Fibroblast of lung (primary cell): ENCODE data around the gene CFD. TPM values are rescaled to one million over a fixed set of nuclear protein-coding genes. Genes with fewer than 3 reads are reported as not detected.

Experiments
- DNase-seq, 2 donors: peaks; one replicate each; pipeline versions ENCODE4 v3.0.0 to v3.0.0-alpha.2; 2010; ENCODE audit warnings: low read depth in 2 of 2
- H2AFZ ChIP-seq: 2 replicates; pipeline ENCODE4 v1.5.1; 2012; ENCODE audit warnings: low read length, control low read depth, inconsistent platforms
- H3K27ac ChIP-seq: 2 replicates; pipeline ENCODE4 v1.5.1; 2011; ENCODE audit warnings: low read length, control low read depth; ENCODE audit not compliant: insufficient read depth
- H3K27me3 ChIP-seq: 2 replicates; pipeline ENCODE4 v1.5.1; 2011; ENCODE audit warnings: mild to moderate bottlenecking, low read length; ENCODE audit not compliant: control insufficient read depth, insufficient read depth
- H3K36me3 ChIP-seq: 2 replicates; pipeline ENCODE4 v1.5.1; 2011; ENCODE audit warnings: low read length; ENCODE audit not compliant: control insufficient read depth, insufficient read depth
- H3K4me1 ChIP-seq: 2 replicates; pipeline ENCODE4 v1.5.1; 2011; ENCODE audit warnings: low read length; ENCODE audit not compliant: control insufficient read depth, insufficient read depth; ENCODE audit errors: extremely low read depth
- H3K4me2 ChIP-seq: 2 replicates; pipeline ENCODE4 v1.5.1; 2011; ENCODE audit warnings: low read length, control low read depth; ENCODE audit not compliant: insufficient read depth; ENCODE audit errors: extremely low read depth
- H3K4me3 ChIP-seq, 4 experiments: fragments of 200-600 bp in 1 of 4; sonication (generic) in 1 of 4; replicated peaks in 1 of 4; 2 replicates each; pipeline ENCODE4 v1.5.1; 2011 to 2016; ENCODE audit warnings: low read length in 4 of 4, low read depth in 3 of 4, mild to moderate bottlenecking in 3 of 4, control low read depth in 2 of 4, inconsistent platforms in 1 of 4, mixed read lengths in 1 of 4; ENCODE audit not compliant: insufficient read depth in 1 of 4; ENCODE audit errors: control extremely low read depth in 1 of 4
- H3K79me2 ChIP-seq: 2 replicates; pipeline ENCODE4 v1.5.1; 2012; ENCODE audit warnings: mild to moderate bottlenecking, low read length, inconsistent platforms; ENCODE audit not compliant: control insufficient read depth, insufficient read depth
- H3K9ac ChIP-seq: 2 replicates; pipeline ENCODE4 v1.5.1; 2011; ENCODE audit warnings: mild to moderate bottlenecking, low read length, control low read depth; ENCODE audit not compliant: insufficient read depth
- H3K9me3 ChIP-seq: 2 replicates; pipeline ENCODE4 v1.5.1; 2012; ENCODE audit warnings: low read depth, low read length; ENCODE audit not compliant: control insufficient read depth, insufficient read depth
- H4K20me1 ChIP-seq: 2 replicates; pipeline ENCODE4 v1.5.1; 2011; ENCODE audit warnings: low read length; ENCODE audit not compliant: control insufficient read depth, insufficient read depth; ENCODE audit errors: extremely low read depth
- EZH2 ChIP-seq: IDR thresholded peaks from 2 replicates; pipeline ENCODE4 v1.5.1; 2012; ENCODE audit warnings: low read length, control low read depth, mild to moderate bottlenecking; ENCODE audit errors: missing control alignments
- polyA plus RNA-seq, 2 donors: library from polyadenylated mRNA; depleted of rRNA in 1 of 2; stranded (reverse) in 1 of 2; unstranded in 1 of 2; fragments of >200 nt; gene quantifications; 2 replicates each; pipeline ENCODE4 v1.2.1, GENCODE V29; 2011 to 2012; ENCODE audit warnings: missing spikeins in 1 of 2
- total RNA-seq: library from RNA; depleted of rRNA; stranded (reverse); fragments of >200 nt; gene quantifications from 2 replicates; pipeline ENCODE4 v1.2.1, GENCODE V29; 2014
- TF ChIP-seq, protein P1 (sequence below), 2 donors: IDR thresholded peaks in 1 of 2; conservative IDR thresholded peaks in 1 of 2; 1 replicate in 1 of 2; 2 replicates in 1 of 2; pipeline ENCODE4 v1.5.1; 2011 to 2012; ENCODE audit warnings: low read length in 2 of 2, control low read depth in 1 of 2, inconsistent platforms in 1 of 2, low read depth in 1 of 2, mild to moderate bottlenecking in 1 of 2

The CFD gene
- total and polyA plus RNA-seq, 2 donors (not counting 1 experiment from before 2014, with no cell fraction given): 1.00 to 18.8 TPM

DNA sequence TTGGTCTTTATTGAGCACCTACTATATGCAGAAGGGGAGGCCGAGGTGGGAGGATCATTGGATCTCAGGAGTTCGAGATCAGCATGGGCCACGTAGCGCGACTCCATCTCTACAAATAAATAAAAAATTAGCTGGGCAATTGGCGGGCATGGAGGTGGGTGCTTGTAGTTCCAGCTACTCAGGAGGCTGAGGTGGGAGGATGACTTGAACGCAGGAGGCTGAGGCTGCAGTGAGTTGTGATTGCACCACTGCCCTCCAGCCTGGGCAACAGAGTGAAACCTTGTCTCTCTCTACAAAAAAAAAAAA is 3.8 kb downstream of the CFD start:
- DNase-seq: no peak
- Histone ChIP-seq H3K79me2 (no peaks in the 10 kb centered on the region), H3K27me3 (no peaks in the 10 kb centered on the region), H3K4me3 (no peak overlapping the region), H3K36me3 (peaks cover 2% of the 10 kb centered on the region), H3K9me3 (no peaks in the 10 kb centered on the region), H3K4me2 (no peak overlapping the region), H3K9ac (no peak overlapping the region), H2AFZ (no peak overlapping the region), H4K20me1 (no peaks in the 10 kb centered on the region), H3K4me1 (no peaks in the 10 kb centered on the region), H3K27ac (no peak overlapping the region)
- TF ChIP-seq EZH2: no peak
- TF ChIP-seq, protein P1, sequence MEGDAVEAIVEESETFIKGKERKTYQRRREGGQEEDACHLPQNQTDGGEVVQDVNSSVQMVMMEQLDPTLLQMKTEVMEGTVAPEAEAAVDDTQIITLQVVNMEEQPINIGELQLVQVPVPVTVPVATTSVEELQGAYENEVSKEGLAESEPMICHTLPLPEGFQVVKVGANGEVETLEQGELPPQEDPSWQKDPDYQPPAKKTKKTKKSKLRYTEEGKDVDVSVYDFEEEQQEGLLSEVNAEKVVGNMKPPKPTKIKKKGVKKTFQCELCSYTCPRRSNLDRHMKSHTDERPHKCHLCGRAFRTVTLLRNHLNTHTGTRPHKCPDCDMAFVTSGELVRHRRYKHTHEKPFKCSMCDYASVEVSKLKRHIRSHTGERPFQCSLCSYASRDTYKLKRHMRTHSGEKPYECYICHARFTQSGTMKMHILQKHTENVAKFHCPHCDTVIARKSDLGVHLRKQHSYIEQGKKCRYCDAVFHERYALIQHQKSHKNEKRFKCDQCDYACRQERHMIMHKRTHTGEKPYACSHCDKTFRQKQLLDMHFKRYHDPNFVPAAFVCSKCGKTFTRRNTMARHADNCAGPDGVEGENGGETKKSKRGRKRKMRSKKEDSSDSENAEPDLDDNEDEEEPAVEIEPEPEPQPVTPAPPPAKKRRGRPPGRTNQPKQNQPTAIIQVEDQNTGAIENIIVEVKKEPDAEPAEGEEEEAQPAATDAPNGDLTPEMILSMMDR (conservative IDR thresholded peaks at IDR 0.05 in 1 of 2, IDR thresholded peaks at IDR 0.05 in 1 of 2; ENCODE audit: low read depth in 1 of 2, low read length in 2 of 2): no peak

DNA sequence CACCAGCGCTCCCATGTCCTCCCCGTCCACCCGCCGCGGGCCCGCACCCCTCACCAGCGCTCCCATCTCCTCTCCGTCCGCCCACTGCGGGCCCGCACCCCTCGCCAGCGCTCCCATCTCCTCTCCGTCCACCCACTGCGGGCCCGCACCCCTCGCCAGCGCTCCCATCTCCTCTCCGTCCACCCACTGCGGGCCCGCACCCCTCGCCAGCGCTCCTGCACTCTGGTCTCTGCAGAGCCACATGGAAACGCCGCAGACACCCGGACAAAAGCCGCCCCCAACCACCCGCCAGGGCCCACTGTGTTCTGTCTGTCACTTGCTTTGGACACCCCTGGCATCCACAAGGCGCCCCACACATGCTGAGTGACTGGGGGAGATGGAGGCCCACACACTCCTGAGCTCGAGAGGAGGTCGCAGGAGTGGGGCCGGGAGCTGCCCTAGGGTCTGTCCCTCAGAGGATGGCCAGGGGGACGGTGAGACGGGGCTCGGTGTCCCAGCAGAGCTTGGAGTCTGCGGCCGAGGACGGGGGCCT is 7.4 kb downstream of the CFD start:
- TF ChIP-seq, protein P1 (conservative IDR thresholded peaks at IDR 0.05 in 1 of 2, IDR thresholded peaks at IDR 0.05 in 1 of 2; ENCODE audit: low read depth in 1 of 2, low read length in 2 of 2): no peak
- TF ChIP-seq EZH2: no peak
- Histone ChIP-seq H3K9me3 (no peaks in the 10 kb centered on the region), H3K4me1 (peaks cover 11% of the 10 kb centered on the region), H3K36me3 (peaks cover 11% of the 10 kb centered on the region), H4K20me1 (no peaks in the 10 kb centered on the region), H3K79me2 (no peaks in the 10 kb centered on the region), H2AFZ (no peak overlapping the region), H3K27ac (no peak overlapping the region), H3K4me3 (no peak overlapping the region), H3K27me3 (no peaks in the 10 kb centered on the region), H3K9ac (no peak overlapping the region), H3K4me2 (no peak overlapping the region)
- no peak for DNase-seq

DNA sequence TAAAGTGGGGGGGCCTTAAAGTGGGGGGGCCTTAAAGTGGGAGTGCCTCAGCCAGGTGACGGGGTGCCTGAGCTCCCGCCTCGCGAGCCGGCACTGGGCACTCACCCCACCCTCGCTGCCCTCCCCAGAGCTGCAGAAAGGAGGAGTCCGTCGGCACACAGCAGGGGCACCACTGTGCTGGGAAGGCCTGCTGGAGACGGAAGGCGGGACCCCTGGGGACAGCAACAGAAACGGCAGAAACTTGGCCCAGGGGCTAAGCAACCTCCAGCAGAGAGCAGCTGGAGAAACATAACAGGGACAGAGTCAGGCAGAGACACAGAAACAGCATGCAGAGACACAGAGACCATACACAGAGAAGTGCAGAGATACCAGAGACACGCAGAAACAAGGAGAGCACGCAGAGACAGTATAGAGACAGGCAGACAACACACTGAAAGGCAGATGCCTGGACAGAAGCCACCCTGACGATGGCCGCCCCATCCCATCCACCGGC is 7.9 kb downstream of the CFD start:
- peaks cover 11% of the 10 kb centered on the region for H3K4me1 ChIP-seq
- no peak overlapping the region for H3K9ac ChIP-seq
- H3K27ac ChIP-seq: no peak overlapping the region
- H2AFZ ChIP-seq: no peak overlapping the region
- no peak overlapping the region for H3K4me3 ChIP-seq
- TF ChIP-seq, protein P1 (conservative IDR thresholded peaks at IDR 0.05 in 1 of 2, IDR thresholded peaks at IDR 0.05 in 1 of 2; ENCODE audit: low read depth in 1 of 2, low read length in 2 of 2): no peak
- no peak for TF ChIP-seq EZH2
- no peaks in the 10 kb centered on the region for H3K9me3 ChIP-seq
- DNase-seq: no peak
- H3K79me2 ChIP-seq: no peaks in the 10 kb centered on the region
- H3K27me3 ChIP-seq: no peaks in the 10 kb centered on the region
- H3K4me2 ChIP-seq: no peak overlapping the region
- no peaks in the 10 kb centered on the region for H4K20me1 ChIP-seq
- H3K36me3 ChIP-seq: peaks cover 13% of the 10 kb centered on the region
